Panc1 (cell line): ENCODE measurements around the gene TAS2R1. TPM values are rescaled to one million over a fixed set of nuclear protein-coding genes. Genes with fewer than 3 reads are reported as not detected.

Source experiments
- ATAC-seq: fragments of 200-7000 bp; cut with Tn5 transposase; 2 replicates; pipeline ENCODE4 v1.9.1; 2020; ENCODE audit warnings: mild to moderate bottlenecking, moderate library complexity
- BruUV-seq: library from RNA; stranded (reverse); fragments of 400-500 nt; replicated peaks from 2 replicates; lab custom pipeline; 2021; lab: Mats Ljungman, UMichigan
- CTCF ChIA-PET: fragments of 300-600 bp; sonication (Branson Sonifier 250); formaldehyde crosslinking; loops from one replicate; lab custom pipeline; 2022; ENCODE audit warnings: antibody characterized with exemption; lab: Charles Lee
- POLR2A ChIA-PET: fragments of 300-600 bp; sonication (Branson Sonifier 250); formaldehyde crosslinking; loops from one replicate; lab custom pipeline; 2022; ENCODE audit warnings: antibody characterized with exemption; lab: Charles Lee
- DNase-seq: peaks from one replicate; pipeline ENCODE4 v3.0.0-alpha.2; 2010; ENCODE audit warnings: low read depth, low spot score
- H3K27ac ChIP-seq: 2 replicates; pipeline ENCODE4 v1.5.1; 2011; ENCODE audit warnings: mild to moderate bottlenecking, low read length, inconsistent platforms
- H3K27me3 ChIP-seq: fragments of 200-500 bp; sonication (Bioruptor generic); 2 replicates; pipeline ENCODE4 v1.6.0; 2014; ENCODE audit warnings: low read length, inconsistent platforms; ENCODE audit not compliant: control insufficient read depth, insufficient read depth
- H3K36me3 ChIP-seq: fragments of 200-500 bp; sonication (Bioruptor generic); 2 replicates; pipeline ENCODE4 v1.5.1; 2014; ENCODE audit warnings: inconsistent platforms, mild to moderate bottlenecking, low read length, moderate library complexity; ENCODE audit not compliant: control insufficient read depth, insufficient read depth
- H3K4me1 ChIP-seq: 2 replicates; pipeline ENCODE4 v1.5.1; 2011; ENCODE audit warnings: inconsistent platforms, mild to moderate bottlenecking, low read length, moderate library complexity; ENCODE audit not compliant: control insufficient read depth, insufficient read depth
- H3K4me3 ChIP-seq, 2 experiments: 2 replicates each; pipeline ENCODE4 v1.5.1; 2011 to 2012; ENCODE audit warnings: low read depth in 2 of 2, low read length in 2 of 2, mild to moderate bottlenecking in 2 of 2, inconsistent platforms in 1 of 2, moderate library complexity in 1 of 2
- H3K9me3 ChIP-seq: fragments of 200-500 bp; sonication (Bioruptor generic); 2 replicates; pipeline ENCODE4 v1.5.1; 2014; ENCODE audit warnings: low read depth, mild to moderate bottlenecking, inconsistent platforms, low read length, moderate library complexity; ENCODE audit not compliant: control insufficient read depth, insufficient read depth
- POLR2AphosphoS5 ChIP-seq: IDR thresholded peaks from 2 replicates; pipeline ENCODE4 v1.6.1; 2012; ENCODE audit warnings: mild to moderate bottlenecking, low read depth, low read length, moderate library complexity
- REST ChIP-seq, 2 experiments: IDR thresholded peaks; 2 replicates each; pipeline ENCODE4 v1.6.1; 2011 to 2012; ENCODE audit warnings: low read depth in 2 of 2, control low read depth in 1 of 2, low read length in 1 of 2, mild to moderate bottlenecking in 1 of 2, moderate library complexity in 1 of 2; ENCODE audit not compliant: insufficient read depth in 1 of 2
- SIN3A ChIP-seq: IDR thresholded peaks from 2 replicates; pipeline ENCODE4 v1.6.1; 2012; ENCODE audit warnings: low read depth, mild to moderate bottlenecking, low read length, moderate library complexity, borderline replicate concordance; ENCODE audit not compliant: insufficient read depth
- TCF7L2 ChIP-seq: IDR thresholded peaks from 2 replicates; pipeline ENCODE4 v1.6.1; 2011; ENCODE audit warnings: mild to moderate bottlenecking, low read depth, low read length, inconsistent platforms
- in situ Hi-C: cut with HindIII; loops from 2 replicates; pipeline ENCODE4 v1.10.0; 2016; ENCODE audit warnings: low sequenced_read_pairs, low pct_unique_long_range_greater_than_20kb
- intact Hi-C: fragments of 100-400 bp; cut with micrococcal nuclease; formaldehyde crosslinking; loops from one replicate; pipeline ENCODE4 v1.10.0; 2022; ENCODE audit not compliant: unreplicated experiment
- total RNA-seq: library from RNA; stranded (reverse); gene quantifications from one replicate; pipeline ENCODE4 v1.2.1, GENCODE V29; 2021; ENCODE audit not compliant: unreplicated experiment
- TF ChIP-seq, protein P1 (sequence below): fragments of 450-650 bp; IDR thresholded peaks from 2 replicates; pipeline ENCODE4 v1.5.1; 2017; ENCODE audit warnings: mild to moderate bottlenecking

Gene TAS2R1
- total RNA-seq, 1 experiment from 2014 or later: not detected

DNA sequence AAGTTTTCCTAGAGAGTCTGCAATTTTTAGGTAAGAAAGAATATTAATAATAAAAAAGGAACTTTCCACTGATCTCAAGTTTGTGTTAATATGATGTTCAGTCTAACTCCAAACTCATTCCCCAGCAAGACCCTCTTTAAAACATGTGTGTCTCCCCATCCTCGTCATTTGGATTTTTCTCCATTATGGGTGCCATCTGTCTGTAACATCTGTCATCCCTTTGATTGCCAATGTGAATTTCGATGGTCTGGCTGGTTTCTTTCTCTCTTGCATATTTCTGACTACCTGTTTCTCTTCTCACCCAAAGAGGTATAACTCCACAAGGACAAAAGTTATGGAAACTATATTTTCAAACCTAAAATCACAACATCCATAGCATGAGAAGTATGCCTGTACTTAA is 4.4 kb downstream of the TAS2R1 start:
- no peaks in the 10 kb centered on the region for H3K27me3 ChIP-seq
- H3K4me1 ChIP-seq: no peaks in the 10 kb centered on the region
- in situ Hi-C loops (no loop called here), intact Hi-C loops (no loop called here)
- H3K27ac ChIP-seq: no peak overlapping the region
- BruUV-seq: no TSS peak
- TF ChIP-seq SIN3A (no peak), REST (IDR thresholded peaks at IDR 0.05; ENCODE audit: insufficient read depth in 1 of 2, low read depth in 2 of 2, low read length in 1 of 2) (no peak), TCF7L2 (no peak), POLR2AphosphoS5 (no peak)
- TF ChIP-seq, protein P1, sequence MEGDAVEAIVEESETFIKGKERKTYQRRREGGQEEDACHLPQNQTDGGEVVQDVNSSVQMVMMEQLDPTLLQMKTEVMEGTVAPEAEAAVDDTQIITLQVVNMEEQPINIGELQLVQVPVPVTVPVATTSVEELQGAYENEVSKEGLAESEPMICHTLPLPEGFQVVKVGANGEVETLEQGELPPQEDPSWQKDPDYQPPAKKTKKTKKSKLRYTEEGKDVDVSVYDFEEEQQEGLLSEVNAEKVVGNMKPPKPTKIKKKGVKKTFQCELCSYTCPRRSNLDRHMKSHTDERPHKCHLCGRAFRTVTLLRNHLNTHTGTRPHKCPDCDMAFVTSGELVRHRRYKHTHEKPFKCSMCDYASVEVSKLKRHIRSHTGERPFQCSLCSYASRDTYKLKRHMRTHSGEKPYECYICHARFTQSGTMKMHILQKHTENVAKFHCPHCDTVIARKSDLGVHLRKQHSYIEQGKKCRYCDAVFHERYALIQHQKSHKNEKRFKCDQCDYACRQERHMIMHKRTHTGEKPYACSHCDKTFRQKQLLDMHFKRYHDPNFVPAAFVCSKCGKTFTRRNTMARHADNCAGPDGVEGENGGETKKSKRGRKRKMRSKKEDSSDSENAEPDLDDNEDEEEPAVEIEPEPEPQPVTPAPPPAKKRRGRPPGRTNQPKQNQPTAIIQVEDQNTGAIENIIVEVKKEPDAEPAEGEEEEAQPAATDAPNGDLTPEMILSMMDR: no peak
- H3K9me3 ChIP-seq: no peaks in the 10 kb centered on the region
- POLR2A ChIA-PET: no interaction called here
- CTCF ChIA-PET: no interaction called here
- H3K36me3 ChIP-seq: no peaks in the 10 kb centered on the region
- no peak for ATAC-seq
- no peak overlapping the region for H3K4me3 ChIP-seq
- DNase-seq: no peak

DNA sequence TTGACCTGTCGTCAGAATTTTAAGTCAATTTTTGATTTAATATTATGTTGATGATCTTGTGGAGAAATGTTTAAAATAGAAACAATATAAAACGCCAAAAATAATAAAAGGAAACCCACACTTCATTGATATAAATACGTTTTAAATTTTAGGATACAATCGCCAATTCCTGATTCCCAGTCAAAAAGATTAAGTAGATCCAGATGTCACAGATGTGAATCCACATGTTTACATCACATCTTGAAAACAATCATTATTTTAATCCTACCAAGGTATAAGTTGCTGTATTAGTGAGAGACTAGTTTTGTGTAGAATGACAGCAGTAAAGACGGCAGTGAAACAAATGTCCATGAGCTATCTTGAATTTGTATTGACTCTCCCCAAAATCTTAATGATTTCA is 4.9 kb downstream of the TAS2R1 start:
- no peak for DNase-seq
- intact Hi-C loops: no loop called here
- no peak for ATAC-seq
- H3K36me3 ChIP-seq: no peaks in the 10 kb centered on the region
- CTCF ChIA-PET: no interaction called here
- BruUV-seq: no TSS peak
- H3K27ac ChIP-seq: no peak overlapping the region
- POLR2A ChIA-PET: no interaction called here
- H3K9me3 ChIP-seq: no peaks in the 10 kb centered on the region
- H3K4me3 ChIP-seq: no peak overlapping the region
- no peak for TF ChIP-seq REST (IDR thresholded peaks at IDR 0.05; ENCODE audit: insufficient read depth in 1 of 2, low read depth in 2 of 2, low read length in 1 of 2)
- no peaks in the 10 kb centered on the region for H3K27me3 ChIP-seq
- in situ Hi-C loops: no loop called here
- no peaks in the 10 kb centered on the region for H3K4me1 ChIP-seq
